Fibroblast of skin of abdomen (primary cell): ENCODE data around the gene MTHFS. TPM values are rescaled to one million over a fixed set of nuclear protein-coding genes. Genes with fewer than 3 reads are reported as not detected.
"Not testable (repeated sequence)": the region's sequence is repeated elsewhere in the genome, so short reads cannot be mapped to it uniquely, and the experiment has no call there.

Experiments
- DNase-seq: peaks from one replicate; pipeline ENCODE4 v3.0.0-alpha.2; 2013
- polyA plus RNA-seq, 2 experiments: library from polyadenylated mRNA; unstranded; fragments of 120-200 nt; gene quantifications; one replicate each; pipeline ENCODE4 v1.2.1, GENCODE V29; 2013; ENCODE audit not compliant: insufficient read length in 2 of 2

MTHFS gene
- 11.6 TPM for polyA plus RNA-seq (2013, experiment 1 of 2; ENCODE audit: insufficient read length)
- polyA plus RNA-seq (2013, experiment 2 of 2; ENCODE audit: insufficient read length), result 11.9 TPM

DNA sequence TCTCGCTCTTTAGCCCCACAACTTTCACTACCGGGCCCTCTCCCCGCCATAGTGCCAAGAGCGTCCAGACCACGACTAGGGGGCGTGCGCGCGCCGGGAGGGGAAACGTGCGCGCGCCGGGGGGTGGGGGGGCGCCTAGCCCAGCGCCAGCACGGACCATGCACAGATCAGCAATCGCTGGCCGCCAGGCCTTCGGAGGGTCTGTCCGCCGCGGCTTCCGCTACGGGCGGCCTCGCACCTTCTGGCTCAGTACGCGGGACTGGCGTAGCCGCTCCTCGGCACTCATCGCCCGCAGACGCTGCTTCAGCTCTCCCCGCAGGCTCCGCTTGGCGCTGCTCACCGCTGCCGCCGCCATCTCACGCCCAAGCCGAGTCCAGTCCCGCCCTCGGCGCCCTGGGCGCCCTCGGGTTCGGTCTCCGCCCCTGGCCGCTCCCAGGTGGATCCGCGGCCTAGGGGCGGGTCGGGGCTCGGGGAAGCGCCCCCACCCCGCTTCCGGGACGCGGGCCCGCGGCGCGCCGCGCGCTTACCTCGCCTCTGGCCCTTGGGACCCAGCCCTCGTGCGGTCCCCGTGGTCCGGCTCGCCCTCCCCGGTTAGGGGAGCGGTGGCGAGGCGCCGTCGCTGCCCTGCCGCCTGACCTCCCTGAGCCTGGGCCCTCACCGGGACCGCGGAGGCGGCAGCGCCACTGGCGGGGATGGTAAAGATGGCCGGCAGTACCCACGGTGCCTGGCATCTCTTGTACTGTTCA, at the start of gene MTHFS:
Gene MTHFS (minus strand): TSS at position 381 of the 746 bp plus-strand sequence. CDS start 26 bp downstream, at position 355.
- peak; percentile 78 for DNase-seq

DNA sequence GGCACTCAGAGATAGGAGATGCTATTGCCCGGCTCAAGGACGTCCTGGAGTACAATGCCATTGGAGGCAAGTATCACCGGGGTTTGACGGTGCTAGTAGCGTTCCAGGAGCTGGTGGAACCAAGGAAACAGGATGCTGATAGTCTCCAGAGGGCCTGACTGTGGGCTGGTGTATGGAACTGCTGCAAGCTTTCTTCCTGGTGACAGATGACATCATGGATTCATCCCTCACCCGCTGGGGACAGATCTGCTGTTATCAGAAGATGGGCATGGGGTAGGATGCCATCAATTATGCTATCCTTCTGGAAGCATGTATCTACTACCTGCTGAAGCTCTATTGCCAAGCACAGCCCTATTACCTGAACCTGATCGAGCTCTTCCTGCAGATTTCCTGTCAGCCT, 47.8 kb upstream of the MTHFS start:
- no peak for DNase-seq

DNA sequence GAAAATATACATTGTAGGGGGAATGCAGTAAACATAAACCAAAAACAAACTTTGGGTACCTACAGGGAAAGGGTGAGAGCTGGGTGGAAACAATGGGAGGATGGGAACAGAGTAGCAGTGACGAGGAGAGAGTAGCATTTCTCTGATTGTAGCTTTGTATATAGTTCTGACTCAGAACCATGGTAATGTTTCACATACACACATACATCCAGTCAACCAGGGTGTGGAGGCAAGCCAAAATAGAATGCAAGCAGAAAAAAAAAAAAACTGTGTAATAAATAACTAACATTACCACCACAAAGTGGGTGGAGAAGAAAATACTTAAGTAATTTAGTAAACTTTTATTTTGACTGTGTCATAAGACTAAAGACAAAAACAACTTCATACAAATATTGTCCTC, 47.0 kb upstream of the MTHFS start:
- DNase-seq, result peak; percentile 75

DNA sequence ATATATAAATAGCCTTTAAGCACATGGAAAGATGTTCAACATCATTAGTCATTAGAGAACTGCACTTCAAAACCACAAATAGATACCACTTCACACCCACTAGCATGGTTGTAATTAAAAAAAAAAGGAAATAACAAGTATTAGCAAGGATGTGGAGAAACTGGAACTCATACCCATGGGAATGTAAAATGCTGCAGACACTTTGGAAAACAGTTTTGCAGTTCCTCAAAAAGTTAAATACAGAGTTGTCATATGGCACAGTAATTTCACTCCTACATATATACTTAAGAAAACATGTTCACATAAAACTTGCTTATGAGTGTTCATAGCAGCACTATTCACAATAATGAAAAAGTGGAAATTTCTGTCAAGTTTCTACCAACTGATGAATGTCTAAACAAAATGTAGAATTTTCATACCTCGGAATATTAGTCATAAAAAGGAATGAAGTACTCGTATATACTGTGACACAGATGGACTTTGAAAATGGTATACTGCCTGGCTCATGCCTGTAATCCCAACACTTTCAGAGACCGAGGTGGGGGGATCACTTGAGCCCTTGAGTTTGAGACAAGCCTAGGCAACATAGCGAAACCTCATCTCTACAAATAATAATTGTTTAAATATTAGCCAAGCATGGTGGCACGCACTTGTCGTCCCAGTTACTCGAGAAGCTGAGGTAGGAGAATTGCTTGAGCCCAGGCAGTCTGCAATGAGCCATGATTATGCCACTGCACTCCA, 46.1 kb upstream of the MTHFS start:
- DNase-seq, result peak; percentile 68

DNA sequence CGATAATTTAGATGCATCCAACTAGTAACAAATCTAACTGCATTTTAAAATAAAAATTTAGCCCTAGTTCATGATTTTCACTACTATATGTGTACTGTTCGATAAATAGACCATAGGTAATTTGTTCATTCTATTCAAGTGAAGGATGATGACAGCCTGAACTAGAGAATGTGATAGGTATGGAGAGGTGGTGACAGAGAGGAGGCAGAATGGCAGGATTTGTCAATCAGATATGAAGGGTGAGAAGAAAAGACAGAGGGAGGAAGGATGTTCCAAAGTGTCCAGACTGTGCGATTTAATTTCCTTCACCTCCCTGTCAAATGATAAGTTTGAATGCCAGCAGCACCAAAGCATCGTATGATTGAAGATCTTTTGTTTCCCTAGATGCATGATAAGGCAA, 42.6 kb upstream of the MTHFS start:
- DNase-seq, result no peak

DNA sequence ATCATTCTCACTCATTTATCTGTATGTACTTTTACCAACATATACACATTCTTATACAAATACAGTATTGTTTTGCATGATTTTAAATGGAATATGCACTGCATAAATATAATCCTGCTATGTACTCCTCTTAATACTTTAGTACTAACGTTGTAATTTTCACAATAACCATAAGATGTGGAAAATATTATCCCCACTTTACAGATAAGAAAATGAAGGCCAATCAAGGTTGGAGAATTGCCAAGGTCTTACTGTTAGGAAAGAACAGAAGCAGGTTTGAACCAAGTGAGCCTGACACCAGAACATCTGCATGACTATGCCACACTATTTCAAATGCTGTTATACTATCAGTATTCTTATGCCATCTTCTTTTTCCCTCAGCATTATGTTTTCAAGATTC, 41.3 kb upstream of the MTHFS start:
- no peak for DNase-seq

DNA sequence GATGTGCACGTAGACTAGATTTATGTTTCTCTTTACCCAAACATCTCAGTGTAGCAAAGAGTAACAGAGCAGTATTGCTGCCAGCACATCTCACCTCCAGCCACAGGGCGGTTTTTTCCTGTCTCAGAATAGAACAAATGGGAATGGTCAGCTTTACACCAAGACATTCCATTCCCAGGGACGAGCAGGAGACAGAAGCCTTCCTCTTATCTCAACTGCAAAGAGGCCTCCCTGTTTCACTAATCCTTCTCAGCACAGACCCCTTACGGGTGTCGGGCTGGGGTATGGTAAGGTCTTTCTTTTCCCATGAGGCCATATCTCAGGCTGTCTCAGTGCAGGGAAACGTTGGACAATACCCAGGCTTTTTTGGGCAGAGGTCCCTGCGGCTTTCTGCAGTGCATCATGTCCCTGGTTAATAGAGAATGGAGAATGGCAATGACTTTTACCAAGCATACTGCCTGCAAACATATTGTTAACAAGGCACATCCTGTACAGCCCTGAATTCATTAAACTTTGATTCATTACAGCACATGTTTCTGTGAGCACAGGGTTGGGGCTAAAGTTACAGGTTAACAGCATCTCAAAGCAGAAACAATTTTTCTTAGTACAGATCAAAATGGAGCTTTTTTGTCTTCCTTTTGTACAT, 38.9 kb upstream of the MTHFS start:
- DNase-seq, result not testable (repeated sequence)

DNA sequence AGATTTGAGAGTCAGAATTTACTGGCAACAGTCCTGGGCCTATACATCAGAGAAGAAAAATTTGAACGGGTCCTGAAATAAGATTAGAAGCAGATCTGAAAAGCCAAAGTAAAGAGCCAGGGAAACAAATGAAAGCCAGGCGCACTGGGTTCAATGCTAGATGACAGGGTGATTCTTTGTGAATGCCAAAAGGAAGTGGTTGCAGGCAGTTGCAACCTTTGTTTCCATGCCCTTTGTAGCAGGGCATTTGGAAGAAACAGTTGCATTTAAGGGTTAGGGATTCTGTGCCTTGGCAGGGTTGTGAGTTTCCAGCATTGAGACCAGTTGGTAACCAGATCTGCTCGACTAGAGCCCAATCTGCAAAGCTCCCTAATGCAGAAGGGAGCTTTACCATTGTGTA, 36.4 kb upstream of the MTHFS start:
- no peak for DNase-seq

DNA sequence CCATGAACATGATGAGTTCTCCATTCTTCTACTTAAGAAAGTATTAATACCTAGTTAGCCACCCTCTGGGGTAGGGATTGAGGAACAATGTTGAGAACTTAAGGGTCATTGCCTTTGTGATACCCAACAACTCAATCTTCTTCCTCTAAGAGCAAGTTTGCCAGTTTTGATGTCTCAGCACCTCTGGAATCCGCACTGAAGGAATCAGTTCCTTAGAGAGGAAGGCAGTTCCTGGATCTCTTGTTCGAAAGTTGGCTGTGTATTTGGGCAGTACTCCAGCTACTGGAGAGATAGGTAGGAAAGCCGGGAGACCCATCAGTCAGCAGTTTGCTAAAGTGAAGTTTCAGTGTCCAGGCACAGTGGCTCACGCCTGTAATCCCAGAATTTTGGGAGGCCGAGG, 35.6 kb upstream of the MTHFS start:
- DNase-seq, result no peak

DNA sequence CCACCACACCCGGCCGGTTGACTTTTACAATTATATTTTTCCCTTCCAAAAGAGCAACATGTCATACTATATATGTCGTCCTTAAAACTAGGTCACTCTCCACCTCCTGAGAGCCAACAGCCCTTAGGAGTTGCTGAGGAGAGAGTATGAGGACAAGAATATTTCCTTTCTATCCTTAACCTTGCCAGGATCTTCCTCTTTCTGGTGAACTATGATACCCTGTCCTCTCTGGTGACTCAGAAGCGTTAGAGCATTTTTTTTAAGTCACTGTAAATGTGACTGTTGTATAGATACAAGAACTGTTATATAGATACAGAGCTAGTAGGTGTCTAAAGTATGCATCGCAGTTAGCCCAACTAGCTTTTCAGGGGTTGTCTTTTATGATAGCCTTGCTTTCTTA, 33.7 kb upstream of the MTHFS start:
- DNase-seq, result no peak

DNA sequence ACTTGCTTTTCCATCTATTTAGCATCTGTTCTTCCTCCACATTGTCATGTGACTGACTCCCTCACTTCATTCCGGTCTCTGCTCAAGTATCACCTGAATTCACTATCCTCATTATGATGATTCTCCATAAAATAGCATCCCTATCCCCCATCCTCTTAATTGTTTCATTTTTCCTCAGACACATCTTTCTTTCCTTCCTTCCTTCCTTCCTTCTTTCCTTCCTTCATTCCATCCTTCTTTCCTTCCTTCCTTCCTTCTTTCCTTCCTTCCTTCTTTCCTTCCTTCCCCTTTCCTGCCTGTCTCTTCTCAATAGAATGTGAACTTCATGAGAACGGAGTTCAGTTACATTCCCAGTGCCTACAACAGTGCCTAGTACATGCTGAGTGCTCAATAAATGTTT, 32.6 kb upstream of the MTHFS start:
- no peak for DNase-seq

DNA sequence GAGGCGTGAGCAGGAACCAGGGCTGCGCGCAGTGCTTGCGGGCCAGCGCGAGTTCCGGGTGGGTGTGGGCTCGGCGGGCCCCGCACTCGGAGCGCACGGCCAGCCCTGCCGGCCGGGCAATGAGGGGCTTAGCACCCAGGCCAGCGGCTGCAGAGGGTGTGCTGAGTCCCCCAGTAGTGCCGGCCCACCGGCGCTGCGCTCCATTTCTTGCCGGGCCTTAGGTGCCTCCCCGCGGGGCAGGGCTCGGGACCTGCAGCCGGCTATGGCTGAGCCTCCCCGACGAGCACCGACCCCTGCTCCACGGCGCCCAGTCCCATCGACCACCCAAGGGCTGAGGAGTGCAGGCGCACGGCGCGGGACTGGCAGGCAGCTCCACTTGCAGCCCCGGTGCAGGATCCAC, 29.3 kb upstream of the MTHFS start:
- DNase-seq, result not testable (repeated sequence)

DNA sequence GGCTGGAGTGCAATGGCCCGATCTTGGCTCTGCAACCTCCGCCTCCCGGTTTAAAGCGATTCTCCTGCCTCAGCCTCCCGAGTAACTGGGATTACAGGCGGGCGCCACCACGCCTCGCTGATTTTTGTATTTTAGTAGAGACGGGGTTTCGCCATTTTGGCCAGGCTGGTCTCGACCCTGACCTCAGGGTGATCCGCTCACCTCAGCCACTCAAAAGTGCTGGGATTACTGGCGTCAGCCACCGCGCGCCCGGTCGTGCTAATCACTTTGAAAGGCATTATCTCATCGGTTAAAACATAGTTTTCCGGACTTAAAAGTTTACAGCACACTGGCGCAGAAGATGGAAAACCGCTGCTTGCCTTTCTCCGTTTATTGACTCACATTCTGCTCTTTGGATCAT, 27.6 kb upstream of the MTHFS start:
- no peak for DNase-seq

DNA sequence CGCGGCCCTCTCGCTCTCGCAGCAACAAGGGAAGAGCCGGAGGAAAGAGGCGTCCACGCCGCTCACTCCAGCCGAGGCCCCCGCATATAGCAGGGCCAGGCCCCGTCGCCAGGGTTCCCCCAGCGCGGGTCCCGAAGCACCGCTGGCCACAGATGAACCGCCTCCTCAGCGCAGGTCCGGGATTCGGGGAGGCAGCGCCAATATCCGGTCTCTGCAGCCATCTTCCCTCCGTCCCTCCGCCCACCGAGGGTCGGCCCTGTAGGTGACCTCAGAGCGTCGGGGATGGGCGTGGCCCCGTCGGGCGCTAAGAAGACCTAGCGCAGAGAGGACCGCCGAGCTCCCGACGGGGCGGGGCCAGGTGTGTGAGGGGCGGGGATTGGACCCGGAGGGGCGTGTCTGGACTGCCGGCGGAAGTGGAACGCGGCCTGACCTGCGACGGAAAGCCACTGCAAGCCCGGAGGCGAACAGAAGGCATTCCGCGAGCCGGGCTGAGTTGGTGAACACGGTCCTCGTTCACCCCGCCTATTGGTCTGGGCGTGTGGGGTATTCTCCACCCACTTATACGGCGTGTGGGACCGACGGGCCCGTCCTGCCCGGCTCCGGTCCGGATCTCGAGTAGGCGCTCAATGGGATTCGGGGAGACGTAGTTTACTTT, 26.8 kb upstream of the MTHFS start:
- peak; percentile 96 for DNase-seq

DNA sequence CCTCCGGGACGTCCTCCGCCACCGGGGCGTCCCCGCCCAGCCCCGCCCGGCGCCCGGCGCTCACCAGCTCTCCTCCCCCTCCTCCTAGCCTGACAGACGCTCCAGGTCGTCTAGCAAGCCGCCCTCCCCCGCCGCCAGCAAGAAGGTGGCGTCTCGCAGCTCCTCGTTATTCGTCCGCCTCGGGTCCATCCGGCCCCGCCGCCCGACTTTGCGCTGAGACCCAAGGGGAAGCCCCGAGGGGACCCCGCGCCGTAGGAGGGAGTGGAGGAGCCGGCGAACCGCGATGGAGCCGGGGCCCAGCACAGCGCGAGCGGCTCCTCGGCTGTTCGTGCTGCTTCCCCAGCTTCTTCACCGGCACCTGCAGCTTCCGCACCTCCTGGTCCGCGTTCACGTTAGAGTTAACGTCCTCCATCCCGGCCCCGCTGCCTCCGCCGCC, 26.3 kb upstream of the MTHFS start:
- DNase-seq, result peak; percentile 36

DNA sequence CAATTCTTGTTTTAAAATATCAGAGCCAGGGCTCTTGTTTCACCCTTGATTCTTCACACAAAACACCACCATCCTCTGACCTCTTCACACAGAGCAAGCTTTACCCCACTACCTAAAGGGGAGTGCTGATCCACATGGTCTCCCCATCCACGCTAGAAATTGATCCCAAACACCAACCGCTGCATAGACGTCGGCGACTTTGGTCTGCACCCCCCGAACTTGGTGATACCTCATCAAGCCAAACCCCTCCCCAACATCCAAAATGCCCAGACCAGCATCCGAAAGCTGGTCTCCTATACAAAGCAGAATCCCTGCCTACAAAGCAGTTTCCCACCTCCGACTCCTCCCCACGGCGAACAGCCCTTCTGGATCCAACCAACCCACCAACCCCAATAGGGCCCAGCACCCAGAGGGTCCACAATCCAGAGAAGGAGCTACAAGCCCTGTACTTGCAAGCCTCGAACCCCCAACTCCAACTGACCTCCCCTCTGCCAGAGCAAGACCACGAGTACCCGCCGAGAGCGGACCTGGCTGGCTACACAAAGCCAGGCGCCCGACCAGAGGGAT, 25.8 kb upstream of the MTHFS start:
- no peak for DNase-seq

DNA sequence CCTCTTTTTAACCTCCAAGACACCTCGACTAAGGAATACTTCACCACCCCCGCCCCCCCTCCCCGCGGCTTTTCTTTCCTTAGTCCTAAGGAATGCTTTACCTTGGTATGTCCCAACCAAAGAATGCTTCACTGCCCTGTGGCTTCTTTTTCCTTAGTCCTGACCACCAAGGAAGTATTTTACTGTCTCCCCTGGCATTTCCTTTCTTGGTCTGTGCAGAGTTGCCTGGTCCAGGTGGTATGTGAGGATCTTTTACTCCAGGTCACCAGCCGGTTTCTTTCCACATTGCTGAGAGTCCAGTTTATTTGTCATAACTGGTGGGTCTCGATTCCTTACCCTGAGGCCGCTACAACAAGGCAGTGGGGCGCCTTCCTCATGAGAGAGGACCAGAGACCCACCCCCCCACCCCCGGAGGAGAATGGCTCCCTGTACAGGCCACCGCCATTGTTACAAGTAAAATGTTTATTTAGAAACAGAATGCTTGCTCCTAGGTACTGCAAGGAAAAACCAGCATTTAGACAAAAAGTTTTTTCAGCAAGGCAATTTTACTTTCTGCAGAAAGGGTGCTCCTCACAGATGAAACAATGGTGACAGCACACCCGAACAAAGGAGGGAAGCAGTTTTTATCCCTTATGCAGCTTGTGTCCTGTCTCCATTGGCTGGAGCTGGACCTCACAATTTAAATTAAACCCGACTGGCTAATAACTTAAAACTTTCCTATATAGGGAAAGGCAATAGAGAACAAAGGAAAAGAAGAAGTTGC, 23.1 kb upstream of the MTHFS start:
- DNase-seq, result no peak

DNA sequence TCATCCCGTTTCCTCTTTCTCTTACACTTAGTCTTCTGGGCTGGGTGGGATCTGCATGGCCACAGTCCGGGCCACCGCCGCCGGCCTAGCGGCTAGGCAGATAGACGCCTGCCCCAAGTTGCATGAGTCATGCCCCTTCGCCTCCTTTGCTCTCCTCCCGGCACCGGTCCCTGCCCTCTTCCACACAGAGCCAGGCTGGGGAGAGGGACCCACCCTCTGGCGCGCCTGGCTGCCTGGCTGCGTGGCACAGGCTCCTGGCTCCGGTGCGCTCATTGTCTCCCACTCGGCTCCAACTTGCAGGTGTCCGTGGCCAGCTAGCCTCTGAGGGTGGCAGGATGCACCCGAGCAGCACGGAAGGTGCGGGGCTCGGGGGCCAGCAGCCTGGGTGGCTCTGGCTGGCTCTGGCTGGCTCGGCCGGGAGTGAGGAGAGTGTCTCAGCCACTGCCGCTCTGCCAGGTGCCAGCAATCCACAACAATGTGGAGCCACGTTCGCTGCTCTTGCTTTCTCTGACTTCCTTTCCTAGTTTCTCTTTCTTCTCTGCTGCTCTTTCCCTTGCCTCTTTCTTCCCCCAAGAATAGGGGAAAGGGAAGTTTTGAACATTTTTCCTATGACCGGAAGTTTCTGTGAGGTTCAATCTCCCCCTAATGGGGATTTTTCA, 22.4 kb upstream of the MTHFS start:
- DNase-seq, result no peak

DNA sequence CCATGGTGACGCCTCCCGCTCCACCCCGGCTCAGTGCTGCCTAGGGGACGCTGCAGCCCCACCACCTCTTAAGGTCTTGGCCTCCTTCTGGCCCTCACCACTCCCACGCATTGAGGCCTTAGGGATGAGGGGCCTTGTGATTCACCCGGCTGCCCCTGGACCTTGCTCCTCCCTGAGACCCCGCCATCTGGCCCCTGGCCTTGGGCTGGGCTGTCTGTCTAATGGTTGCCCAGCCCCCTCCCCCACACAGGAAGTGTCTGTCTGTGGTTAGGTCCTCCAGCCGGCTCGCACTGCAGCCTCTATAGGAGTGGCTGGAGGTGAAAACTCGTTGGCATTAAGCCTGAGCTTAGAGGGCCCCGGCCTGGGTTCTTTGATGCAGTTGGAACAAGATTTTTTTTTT, 21.5 kb upstream of the MTHFS start:
- DNase-seq, result no peak

DNA sequence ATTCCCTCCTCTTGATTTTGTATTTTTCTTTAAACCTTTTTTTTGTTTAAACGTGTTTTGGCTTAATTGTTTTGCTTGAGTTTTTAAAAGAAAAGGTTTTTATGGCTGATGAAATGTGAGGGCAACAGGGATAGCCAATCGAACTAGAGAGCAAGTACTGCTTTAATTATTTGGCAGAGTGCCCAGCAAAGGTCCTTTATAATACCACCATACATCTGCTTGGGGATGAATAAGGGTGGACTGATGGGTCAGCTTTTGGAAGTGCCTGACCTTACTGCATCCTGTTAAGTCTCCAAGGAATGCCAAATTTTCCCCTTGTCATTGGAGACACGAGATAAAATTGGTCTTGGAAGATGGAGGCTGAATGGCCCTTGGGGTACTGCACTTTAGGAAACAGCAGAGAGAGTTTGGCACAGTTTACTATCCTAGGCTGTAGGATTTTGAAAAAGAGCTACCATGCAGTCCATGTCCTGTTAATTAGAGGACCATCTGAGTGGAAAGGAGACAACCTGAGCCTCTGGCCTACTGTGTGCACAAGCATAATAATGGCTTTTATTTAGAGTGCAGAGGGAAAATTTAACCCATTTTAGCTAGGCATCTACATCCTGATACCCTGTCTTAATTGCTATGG, 19.8 kb upstream of the MTHFS start:
- DNase-seq, result no peak
